CD4-positive, alpha-beta T cell treated with Interleukin-4 for 1 hour (primary cell): ENCODE data around the gene MTERF2.
"Not testable (repeated sequence)": the region's sequence is repeated elsewhere in the genome, so short reads cannot be mapped to it uniquely, and the experiment has no call there.

Source experiments
- DNase-seq, 2 donors: peaks; one replicate each; pipeline ENCODE4 v3.0.0-alpha.2; 2020 to 2022

MTERF2 gene, protein sequence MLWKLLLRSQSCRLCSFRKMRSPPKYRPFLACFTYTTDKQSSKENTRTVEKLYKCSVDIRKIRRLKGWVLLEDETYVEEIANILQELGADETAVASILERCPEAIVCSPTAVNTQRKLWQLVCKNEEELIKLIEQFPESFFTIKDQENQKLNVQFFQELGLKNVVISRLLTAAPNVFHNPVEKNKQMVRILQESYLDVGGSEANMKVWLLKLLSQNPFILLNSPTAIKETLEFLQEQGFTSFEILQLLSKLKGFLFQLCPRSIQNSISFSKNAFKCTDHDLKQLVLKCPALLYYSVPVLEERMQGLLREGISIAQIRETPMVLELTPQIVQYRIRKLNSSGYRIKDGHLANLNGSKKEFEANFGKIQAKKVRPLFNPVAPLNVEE

DNA sequence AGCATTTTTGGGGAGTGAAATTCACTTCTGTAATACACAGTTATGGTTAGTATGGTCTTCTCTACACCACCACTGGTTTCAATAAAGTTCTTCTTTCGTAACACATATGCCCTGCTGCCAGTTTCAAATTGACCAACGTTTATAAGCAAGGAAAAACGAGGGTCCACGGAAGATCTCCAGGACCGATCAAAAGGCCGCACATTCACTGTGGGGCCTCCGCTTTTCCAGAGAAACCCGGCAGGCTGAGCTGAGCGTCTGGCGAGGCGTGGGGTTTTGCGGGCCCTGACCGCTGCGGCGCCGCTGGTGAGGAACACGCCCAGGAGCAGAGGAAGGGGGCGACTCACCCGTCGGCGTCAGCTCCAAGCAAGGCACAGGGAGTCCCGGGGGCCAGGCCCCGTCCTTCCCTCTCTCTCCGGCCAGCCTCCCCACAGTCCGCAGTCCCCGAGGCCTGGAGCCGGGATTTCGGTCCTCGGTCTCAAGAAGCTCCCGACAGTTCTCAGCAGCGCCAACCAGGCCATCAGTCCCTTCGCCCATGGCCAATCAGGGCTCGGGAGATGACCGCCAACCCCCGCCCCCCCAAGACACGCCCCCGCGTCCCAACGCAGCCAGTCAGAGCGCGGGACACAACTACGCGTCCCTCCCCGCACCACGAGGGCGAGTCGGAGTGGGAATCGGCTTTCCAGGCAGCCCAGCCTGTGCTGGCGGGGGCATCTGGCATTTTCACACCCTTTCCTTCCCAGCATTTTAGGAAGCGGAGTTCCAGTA is at the start of gene MTERF2:
MTERF2 (minus strand) TSS at position 522 of the 765 bp plus-strand sequence. CDS start 8,432 bp downstream, outside the sequence.
- DNase-seq, result peak; percentile 80 to 82

DNA sequence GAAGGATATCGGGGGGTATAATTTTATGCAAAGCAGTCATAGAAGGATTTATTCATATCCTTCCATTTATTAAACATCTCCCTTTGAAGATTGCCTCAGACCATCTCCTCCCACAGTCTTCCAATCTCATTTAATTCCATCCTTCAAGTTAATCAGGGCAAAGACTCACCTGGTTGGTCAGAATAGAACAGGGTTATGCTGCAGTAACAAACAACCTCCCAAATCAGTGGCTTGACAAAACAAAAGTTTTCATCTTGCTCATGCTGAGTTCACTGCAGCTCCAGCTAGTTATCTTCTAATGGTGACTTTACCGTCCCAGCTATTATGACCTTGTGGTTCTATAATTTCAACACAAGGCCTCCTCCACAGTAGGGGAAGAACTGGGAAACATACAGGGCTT is 48.8 kb upstream of the MTERF2 start:
- DNase-seq, result no peak

DNA sequence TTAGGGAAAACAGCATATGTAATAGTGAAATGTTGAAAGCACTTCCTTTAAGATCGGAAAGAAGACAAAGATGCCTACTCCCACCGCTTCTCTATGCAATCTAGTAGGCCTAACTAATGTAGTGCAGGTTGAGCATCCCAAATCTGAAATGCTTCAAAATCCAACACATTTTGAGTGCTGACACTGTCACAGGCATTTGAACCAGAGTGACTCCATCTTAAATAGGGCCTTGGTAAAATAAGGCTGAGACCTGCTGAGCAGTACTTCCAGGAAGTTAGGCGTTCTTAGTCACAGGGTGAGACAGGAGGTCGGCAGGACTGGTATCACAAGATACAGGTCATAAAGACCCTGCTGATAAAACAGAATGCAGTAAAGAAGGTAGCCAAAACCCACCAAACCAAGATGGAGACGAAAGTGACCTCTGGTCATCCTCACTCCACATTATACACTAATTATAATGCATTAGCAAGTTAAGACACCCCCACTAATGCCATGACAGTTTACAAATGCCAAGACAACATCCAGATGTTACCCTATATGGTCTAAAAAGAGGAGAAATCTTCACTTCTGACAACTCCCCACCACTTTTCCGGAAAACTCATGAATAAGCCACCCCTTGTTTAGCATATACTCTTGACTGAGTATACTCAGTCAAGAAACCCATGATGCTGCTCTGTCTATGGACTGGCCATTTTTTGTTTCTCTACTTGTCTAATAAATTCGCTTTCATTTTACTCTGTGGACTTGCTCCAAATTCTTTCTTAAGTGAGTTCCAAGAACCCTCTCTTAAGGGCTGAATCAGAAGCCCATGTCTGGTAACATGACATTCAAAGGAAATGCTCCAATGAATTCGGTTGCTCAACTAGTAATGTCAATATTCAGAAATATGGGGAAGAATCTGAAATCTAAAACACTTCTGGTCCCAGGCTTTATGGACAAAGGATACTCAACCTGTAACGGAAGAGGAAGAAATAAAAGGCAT is 47.1 kb upstream of the MTERF2 start:
- DNase-seq, result no peak

DNA sequence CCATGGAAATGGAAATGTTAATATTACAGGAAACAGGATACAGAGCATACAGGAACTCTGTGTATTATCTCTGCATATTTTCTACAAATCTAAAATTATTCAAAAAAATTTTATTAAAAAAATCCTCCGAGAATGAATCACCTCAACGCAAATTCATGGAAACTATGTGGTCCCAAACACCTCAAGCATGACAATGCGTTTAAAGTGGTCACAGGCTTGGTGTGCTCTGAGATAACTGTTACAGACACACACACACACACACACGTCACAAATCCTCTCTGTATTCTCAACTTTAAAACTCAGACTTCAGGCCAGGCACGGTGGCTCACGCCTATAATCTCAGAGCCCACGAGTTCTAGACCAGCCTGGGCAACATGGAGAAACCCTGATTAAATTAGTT is 45.3 kb upstream of the MTERF2 start:
- DNase-seq, result peak in 1 of 2 donors; percentile 20

DNA sequence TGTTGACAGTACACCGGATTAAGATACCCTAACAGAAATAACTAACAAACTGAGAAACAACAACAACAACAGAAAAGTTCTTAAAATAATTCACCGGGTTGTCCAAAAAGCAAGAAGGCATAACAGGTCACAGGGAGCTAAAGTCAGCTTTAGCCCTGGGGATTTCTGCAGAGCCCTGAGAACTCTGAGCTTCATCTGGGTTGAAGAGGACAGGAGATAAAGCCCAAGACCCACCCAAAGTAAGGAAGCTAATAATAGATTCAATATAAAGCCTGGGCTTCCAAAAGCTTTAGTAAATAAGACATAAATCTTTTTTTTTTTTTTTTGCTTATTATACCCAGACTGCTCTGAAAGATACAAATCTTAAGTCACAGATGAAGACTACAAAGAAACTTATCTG is 44.1 kb upstream of the MTERF2 start:
- DNase-seq, result no peak

DNA sequence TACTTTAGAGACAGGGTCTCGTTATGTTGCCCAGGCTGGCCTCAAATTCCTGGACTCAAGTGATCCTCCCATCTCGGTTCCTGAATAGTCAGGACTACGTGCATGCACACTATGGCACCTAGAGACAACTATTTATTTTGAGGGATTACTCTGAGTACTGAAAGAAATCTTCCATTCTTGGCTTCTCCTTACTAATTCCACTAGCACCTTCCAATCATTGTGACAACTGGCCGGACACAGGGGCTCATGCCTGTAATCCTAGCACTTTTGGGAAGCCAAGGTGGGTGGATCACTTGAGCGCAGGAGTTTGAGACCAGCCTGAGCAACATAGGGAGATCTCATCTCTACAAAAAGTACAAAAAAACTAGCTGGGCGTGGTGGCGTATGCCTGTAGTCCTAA is 42.1 kb upstream of the MTERF2 start:
- DNase-seq, result no peak

DNA sequence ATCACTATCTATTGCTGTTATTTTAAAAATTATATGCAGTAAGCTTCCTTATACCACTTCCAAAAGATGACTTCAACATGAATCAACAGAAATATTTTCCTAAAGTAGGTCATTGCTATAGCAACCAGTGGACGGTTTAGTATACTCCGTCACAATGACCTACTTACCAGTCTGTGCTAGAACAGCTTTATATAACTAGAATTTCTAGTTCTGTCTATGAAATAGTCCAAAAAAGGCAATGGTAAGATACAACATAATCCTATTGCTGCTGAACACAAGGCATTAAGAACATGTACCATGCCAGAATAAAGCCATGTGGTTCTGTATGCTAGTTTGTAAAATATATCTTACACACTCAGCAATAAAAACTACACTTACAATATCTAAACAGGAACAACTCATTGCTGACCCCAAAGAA is 40.7 kb upstream of the MTERF2 start:
- DNase-seq, result peak; percentile 49 to 91

DNA sequence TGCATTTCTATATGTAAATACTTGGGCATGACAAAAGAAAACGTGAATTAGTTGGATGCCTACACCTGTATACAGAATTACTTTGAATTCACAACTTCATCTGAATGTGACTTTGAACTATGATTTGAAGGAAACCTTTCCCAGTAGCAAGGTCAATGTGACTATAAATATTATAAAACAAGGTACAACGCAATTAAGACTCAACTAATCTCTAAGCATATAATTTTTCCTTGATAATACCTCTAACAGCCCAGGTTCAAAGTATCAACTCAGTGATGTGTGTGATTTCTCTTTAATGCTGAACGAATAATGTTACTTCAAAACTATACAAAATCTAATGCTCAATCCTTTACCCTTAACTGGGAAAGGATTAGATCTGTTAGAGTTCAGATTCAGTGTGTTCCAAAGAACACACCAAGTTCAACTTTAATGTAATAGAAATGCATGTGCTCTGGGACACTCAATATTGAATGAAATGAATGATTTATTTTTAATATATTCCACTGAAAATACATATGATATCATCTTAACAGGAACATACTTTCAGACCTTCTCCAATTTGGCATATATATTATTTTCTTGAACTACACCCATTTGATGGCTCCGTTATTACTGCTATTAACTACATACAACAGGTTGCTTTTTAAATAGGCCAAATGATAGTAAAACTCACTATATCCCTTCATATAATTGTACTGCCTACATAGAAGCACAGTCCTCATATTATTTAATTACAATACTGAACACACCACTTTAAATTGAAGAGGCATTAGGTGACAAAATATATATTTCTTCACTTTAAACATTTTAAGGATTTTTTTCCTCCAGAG is 40.1 kb upstream of the MTERF2 start:
- peak in 1 of 2 donors; percentile 11 for DNase-seq

DNA sequence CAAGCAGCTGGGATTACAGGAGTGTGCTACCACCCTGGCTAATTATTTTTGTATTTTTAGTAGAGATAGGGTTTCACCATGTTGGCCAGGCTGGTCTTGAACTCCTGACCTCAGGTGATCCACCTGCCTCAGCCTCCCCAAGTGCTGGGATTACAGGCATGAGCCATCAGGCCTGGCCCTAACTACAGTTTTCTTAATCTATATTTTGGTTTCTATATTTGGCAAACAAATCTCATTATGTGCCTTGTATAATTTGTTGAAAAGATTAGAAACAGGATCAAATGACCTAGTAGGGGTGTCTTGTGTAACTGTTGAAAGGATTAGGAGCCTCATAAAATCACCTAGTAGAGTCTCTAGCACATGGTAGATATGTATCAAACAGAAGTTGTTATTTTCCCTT is 39.4 kb upstream of the MTERF2 start:
- not testable (repeated sequence) for DNase-seq

DNA sequence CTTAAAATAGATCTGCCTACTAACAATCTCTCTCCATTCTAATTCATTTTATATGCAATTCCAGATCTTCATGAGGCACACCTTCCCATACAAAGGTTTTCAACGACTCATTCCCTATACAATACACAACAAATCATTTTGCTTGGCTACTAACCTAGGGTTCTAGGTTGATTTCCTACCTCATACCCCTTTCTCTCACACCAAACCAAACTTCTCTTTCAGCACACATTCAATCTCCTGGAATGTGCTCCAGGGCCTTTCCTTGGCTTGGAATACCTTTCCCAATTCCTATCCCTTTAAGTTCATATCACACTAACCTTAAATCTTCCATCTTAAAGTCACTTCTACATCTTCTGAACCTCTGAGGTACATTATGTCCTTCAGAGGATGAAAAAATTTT is 38.7 kb upstream of the MTERF2 start:
- no peak for DNase-seq

DNA sequence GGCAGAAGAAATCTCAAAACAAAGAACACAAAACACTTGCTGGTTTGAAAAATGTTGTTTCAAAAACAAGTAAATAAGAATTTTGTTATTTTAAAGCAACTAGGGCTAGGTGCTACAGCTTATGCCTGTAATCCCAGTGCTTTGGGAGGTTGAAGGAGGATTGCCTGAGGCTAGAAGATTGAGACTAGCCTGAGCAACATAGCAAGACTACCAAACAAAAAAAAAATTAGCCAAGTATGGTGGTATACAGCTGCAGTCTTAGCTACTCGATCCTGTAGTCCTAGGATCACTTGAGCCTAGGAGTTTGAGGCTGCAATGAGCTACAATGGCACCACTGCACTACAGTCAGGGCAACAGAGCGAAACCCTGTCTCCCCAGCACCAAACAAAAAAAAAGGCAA is 32.6 kb upstream of the MTERF2 start:
- no peak for DNase-seq

DNA sequence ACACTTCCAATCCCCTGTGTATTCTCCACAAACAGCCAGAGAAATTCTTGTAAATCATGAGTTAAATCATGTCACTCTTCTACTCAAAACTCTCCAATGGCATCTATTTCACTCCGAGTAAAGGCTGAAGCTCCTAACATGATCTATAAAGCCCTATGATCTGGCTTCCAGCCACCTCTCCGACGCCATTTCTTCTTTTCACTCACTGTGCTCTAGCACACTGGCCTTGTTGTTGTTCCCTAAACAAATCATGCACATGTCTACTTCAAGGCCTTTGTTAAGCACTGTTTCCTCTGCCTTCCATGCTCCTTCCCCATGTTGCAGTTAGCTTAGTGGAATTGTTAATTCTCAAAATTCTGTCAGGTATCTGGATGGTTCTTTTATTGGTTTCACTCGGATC is 30.1 kb upstream of the MTERF2 start:
- DNase-seq, result no peak

DNA sequence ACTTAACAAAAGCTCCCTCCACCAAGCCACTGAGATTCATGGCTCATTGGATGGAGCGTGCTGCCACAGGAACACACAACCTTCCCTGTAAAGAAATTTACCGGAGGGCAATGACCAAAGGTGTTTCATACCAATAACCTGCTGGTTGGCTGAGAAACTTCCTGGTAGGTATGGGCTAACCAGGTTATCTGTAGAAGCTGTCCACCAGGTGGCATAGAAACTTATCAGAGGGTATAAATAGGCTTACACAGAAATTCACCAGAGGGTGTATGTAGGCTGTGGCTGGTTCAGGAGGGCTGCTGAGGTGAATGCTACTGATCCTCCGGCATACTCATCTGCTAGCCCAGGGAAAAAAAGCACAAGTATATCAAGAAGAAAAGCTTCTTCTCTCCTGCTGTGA is 27.1 kb upstream of the MTERF2 start:
- peak in 1 of 2 donors; percentile 57 for DNase-seq

DNA sequence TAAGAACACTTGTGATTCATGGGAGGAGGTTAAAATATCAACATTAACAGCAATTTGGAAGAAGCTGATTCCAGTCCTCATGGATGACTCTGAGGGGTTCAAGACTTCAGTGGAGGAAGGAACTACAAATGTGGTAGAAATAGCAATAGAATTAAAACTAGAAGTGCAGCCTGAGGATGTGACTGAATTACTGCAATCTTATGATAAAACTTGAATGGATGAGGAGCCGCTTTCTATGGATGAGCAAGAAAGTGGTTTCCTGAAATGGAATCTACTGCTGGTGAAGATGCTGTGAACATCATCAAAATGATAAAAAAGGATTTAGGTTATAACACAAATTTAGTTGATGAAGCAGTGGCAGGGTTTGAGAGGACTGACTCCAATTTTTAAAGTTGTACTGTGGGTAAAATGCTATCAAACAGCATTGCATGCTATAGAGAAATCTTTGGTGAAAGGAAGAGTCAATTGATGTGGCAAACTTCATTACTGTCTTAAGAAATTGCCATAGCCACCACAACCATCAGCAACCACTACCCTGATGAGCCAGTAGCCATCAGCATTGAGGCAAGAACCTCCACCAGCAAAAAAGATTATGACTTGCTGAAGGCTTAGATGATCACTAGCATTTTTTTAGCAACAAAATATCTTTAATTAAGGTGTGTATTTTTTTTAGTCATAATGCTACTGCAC is 25.9 kb upstream of the MTERF2 start:
- DNase-seq, result no peak

DNA sequence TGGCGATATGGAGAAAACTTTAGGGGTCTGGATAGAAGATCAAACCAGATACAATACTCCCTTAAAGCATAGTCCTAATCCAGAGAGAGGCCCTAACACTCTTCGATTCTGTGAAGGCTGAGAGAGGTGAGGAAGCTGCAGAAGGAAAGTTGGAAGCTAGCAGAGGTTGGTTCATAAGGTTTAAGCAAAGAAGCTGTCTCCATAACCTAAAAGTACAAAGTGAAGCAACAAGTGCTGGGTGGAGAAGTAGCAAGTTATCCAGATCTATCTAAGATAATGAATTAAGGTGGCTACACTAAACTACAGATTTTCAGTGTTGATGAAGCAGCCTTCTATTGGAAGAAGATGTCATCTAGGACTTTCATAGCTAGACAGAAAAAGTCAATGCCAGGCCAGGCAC is 24.6 kb upstream of the MTERF2 start:
- DNase-seq, result no peak

DNA sequence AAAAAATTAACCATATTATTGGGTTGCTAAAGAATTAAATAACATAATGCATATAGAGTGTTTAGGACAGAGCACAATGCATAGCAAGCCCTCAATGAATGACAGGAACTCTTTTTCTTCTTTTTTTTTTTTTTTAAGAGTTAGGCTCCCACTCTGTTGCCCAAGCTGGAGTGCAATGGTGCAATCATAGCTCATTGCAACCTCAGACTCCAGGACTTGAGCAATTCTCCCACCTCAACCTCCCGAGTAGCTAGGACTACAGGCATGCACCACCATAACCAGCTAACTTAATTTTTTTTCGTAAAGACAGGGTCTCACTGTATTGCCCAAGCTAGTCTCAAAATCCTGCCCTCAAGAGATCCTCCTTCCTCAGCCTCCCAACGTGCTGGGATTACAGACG is 20.5 kb upstream of the MTERF2 start:
- no peak for DNase-seq

DNA sequence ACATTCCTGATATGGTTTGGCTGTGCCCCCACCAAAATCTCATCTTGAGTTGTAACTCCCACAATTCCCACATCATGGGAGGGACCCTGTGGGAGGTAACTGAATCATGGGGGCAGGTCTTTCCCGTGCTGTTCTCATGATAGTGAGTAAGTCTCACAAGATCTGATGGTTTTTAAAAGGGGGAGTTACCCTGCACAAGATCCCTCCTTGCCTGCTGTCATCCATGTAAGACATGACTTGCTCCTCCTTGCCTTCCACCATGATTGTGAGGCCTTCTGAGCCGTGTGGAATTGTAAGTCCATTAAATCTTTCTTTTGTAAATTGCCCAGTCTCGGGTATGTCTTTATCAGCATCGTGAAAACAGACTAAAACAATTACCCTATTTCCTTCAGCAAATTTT is 15.7 kb upstream of the MTERF2 start:
- not testable (repeated sequence) for DNase-seq

DNA sequence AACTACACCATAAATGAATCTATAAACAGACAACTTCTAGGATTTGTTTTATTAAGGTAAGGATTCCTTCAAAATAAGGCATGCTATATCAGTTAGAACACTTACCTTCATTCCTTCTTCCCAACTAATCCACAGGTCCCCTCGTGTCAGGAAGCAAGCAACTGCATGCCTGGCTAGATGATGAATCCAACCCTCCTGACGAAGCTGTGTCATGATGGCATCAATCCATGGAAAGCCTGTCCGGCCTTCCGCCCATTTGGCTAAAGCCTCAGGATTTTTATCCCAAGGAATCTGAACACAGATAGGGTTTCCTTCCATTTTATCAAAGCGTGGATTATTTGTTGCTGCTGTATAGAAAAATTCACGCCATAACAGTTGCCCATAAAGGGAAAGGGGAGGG is 12.5 kb upstream of the MTERF2 start:
- no peak for DNase-seq

DNA sequence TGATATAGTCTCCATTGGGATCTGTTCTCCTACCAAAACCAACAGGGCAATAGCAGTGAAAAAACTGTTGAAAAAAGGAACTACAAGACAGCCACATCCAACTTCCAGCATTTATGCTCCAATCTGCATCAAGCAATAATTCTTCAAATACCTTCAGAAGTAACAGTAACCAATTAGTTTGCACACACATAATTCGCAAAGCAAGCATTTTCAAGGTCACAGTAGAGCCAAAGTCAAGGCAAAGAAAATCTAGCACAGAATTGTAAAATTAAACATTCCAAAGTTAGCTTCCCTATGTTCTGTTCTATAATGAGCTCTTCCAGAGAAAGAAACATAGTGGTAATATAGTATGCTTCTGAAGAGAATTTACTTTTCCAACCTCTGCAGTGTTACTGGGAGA is 11.0 kb upstream of the MTERF2 start:
- no peak for DNase-seq

DNA sequence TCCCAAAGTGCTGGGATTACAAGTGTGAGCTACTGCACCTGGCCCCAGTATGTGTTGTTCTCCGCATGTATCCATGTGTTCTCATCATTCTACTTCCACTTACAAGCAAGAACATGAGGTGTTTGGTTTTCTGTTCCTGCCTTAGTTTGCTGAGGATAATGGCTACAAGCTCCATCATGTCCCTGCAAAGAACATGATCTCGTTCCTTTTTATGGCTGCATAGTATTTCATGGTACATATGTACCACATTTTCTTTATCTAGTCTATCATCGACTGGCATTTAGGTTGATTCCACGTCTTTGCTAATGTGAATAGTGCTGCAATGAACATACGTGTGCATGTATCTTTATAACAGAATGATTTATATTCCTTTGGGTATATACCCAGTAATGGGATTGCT is 9.2 kb upstream of the MTERF2 start:
- not testable (repeated sequence) for DNase-seq

DNA sequence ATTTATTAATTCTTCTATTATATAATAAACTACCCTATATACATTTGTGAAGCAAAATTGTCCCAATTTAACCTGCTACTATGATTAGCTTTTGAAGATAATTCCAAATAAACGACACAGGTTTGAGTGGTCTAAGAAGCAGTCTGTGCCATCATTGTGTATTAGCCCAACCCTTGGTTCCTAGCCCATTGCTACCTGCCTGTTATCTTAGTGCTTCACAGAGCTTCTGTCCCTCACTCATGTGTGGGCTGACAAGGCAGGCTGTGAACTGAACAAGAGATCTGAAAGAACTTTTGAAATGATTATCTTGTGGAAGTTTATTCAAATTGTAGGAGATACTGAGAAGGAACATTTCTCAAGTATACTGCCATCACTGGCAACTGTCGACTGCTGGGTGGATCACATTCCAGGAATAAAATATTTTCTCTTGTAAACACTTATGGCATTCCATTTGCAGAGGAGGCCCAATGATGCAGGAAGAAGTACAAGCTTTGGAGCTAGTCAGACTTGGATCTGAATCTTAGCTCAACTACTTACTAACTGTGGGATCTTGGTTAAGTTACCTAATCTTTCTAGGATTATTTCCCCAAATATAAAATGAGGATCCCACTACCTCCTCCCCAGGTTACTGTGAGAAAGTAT is 7.8 kb upstream of the MTERF2 start:
- DNase-seq, result no peak
